MM.1S (cell line): ENCODE data around the gene ZFP64.

Experiments
- EZH2 ChIP-seq: fragments of 300-600 bp; sonication (generic); optimal IDR thresholded peaks from 2 replicates; pipeline ENCODE3; 2017; ENCODE audit warnings: low read depth, mild to moderate bottlenecking, antibody characterized with exemption, low read length, mixed read lengths
- TF ChIP-seq, protein P1 (sequence below): fragments of 300-600 bp; sonication (generic); IDR thresholded peaks from 2 replicates; pipeline ENCODE4 v1.5.1; 2016; ENCODE audit warnings: antibody characterized with exemption, low read length, mixed read lengths

DNA sequence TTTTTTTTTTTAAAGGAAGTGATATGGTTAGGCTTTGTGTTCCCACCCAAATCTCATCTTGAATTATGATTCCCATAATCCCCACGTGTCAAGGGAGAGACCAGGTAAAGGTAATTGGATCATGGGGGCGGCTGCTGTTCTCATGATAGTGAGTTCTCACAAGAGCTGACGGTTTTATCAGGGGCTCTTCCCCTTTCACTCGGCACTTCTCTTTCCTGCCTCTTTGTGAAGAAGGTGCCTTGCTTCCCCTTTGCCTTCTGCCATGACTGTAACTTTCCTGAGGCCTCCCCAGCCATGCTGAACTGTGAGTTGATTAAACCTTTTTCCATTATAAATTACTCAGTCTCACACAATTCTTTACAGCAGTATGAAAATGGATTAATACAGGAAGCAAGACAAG lies 64.3 kb downstream of the ZFP64 start:
- TF ChIP-seq, protein P1, sequence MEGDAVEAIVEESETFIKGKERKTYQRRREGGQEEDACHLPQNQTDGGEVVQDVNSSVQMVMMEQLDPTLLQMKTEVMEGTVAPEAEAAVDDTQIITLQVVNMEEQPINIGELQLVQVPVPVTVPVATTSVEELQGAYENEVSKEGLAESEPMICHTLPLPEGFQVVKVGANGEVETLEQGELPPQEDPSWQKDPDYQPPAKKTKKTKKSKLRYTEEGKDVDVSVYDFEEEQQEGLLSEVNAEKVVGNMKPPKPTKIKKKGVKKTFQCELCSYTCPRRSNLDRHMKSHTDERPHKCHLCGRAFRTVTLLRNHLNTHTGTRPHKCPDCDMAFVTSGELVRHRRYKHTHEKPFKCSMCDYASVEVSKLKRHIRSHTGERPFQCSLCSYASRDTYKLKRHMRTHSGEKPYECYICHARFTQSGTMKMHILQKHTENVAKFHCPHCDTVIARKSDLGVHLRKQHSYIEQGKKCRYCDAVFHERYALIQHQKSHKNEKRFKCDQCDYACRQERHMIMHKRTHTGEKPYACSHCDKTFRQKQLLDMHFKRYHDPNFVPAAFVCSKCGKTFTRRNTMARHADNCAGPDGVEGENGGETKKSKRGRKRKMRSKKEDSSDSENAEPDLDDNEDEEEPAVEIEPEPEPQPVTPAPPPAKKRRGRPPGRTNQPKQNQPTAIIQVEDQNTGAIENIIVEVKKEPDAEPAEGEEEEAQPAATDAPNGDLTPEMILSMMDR = no peak
- no peak for TF ChIP-seq EZH2
